HG02610 (cell line): Measurements from ENCODE around the gene BRCC3.
"Not testable (repeated sequence)": the region's sequence is repeated elsewhere in the genome, so short reads cannot be mapped to it uniquely, and the experiment has no call there.

Experiments used
- ATAC-seq: cut with Tn5 transposase; IDR thresholded peaks from one replicate; pipeline ENCODE4 v1.9.1; 2021; ENCODE audit warnings: mild to moderate bottlenecking, moderate library complexity; ENCODE audit not compliant: unreplicated experiment

Gene BRCC3

DNA sequence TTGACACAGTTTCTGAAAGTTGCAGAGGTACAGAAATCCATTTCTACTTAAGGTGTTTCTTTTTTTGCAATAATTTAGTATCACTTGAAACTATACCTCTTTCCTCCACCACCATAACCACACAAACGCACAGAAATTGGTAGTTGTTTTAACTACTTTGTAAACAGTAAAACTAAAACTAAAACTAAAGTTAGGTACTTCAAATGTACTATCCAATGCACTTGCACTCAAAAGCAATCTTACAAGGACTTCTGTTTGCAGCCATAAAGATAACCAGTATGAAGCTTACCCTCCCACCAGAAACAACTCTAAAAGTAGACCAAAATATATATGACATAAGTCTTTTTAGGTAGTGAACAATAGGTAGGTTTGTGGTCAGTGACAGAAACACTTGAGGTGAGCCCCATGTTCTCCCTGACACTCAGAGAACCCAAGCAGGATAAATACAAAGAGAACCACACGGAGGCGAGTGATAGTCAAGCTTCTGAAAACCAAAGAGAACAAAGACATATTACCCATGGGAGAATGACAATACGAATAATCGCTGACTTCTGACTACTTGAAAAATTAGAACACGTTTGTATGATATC is 72.7 kb downstream of the BRCC3 start:
- no peak for ATAC-seq

GRCh38 chrX:155144926-155145325 is 73.6 kb downstream of the BRCC3 start:
- ATAC-seq = no peak

DNA sequence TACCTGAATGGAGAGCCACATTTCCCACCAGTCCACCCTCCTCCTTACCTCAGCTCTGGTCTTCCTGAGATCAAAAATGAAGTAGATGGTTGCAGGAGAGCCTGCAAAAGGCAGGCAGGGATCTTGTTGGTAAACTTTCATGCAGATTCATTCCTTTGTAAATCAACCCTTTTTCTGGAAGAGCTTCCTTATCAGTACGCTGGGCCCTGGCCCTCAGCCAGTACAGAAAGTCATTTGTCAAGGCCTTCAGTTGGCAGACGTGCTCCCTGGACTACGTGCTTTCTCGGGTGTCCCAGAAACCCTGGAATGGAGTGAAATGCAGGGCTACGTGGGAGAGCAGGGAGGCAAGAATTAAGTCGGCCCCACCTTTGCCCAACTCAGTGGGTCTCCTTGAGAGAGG is 76.3 kb downstream of the BRCC3 start:
- ATAC-seq = not testable (repeated sequence)

- not testable (repeated sequence) for ATAC-seq
Observed at GRCh38 chrX:155148166-155148565, 76.9 kb downstream of the BRCC3 start.

DNA sequence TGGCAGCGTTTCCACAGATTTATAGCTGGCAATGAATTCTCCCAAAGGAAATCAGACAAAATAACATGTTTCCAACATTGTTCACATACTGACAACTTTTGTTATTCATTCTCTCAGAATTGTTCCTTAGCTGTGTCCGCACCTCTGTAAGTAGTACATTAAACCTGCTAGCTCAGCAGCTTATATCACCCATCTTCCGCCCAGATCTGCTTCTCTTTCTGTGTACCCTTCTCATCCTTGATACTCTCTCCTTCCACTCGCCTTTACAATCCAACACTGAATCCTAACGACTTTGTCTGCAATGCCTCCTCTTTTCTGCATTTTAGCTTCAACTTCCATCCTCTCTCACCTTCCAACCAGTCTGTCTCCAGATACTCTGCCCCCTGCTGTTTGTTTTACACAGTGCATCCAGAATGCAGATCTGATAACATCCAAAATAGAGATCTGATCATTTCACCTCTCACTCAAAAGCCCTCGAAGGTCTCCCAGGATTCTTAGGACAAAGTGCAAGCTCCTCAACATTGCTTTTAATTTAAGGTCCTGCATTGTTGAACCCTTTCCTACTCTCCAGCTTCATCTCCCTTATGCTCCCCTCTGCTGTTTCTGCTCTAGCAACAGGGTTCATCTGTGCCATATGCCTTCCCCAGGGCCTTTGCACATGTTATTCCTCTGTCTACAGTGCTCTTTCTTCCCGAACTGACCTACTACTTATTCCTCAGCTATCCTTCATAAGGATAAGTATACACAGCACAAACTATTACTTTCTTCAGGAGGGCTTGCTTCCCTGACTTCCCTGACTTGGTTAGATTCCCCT is 77.6 kb downstream of the BRCC3 start:
- ATAC-seq = no peak

- no peak for ATAC-seq
Observed at GRCh38 chrX:155169881-155170280, 98.6 kb downstream of the BRCC3 start.
